Ramos (cell line): ENCODE results near the gene BBS12.
"Not testable (repeated sequence)": the region's sequence is repeated elsewhere in the genome, so short reads cannot be mapped to it uniquely, and the experiment has no call there.

Experiments
- in situ Hi-C: fragments of 300-500 bp; cut with MboI; formaldehyde crosslinking; loops from one replicate; pipeline ENCODE4 v1.14.3; 2022; ENCODE audit warnings: low sequenced_read_pairs; ENCODE audit not compliant: unreplicated experiment

Gene BBS12

DNA sequence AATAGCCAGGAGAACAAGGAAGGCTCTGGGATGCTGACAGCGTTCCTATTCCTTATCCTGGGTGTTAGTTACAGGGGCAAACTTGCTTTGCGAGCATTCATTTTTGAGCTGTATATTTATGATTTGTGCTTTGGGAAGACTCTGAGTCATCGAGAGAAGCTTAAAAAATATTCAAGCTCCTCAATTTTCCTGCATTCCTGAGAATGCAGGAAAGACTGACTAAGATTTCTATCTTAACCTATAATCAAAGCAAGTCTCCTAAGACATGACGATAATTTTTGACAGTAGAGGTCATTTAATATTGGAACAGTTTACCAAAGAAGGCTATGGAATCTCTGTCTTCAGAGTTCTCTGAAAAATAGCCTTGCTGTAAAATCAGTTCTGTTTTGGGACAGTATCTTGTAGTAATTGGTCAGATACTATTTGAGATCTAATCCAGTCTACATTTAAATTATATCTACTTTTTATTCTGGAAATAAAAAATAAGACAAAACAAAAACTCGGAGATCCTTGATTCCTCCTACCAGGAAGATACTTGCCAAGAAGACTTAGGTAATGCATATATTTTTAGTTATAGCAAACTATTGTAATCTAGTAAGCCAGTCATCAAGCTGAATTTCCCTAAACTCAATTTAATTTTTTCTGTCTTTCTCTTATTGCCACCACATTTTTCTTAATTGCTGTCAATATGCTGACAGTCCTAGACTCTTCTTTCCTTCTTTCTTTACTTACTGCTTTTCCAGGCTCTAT is 31.7 kb downstream of the BBS12 start:
- in situ Hi-C loops: no loop called here

DNA sequence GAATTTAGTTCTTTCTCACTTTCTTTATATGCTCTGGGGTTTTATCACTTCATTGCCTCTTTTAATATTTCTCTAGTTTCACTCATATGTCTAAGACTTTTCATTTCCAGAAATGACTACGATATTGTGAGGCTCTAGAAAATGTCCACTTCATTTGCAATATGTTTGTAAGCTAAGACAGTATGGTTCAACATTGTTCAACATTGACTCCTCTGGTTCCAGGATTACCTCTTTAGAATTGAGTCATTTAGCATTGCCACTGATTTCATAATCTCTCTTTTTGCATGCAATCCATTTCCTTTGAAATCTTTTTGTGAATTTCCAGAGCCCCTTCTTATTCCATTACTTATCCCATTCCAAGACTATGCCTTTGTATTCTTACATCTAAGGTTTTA is 32.3 kb downstream of the BBS12 start:
- in situ Hi-C loops: no loop called here

DNA sequence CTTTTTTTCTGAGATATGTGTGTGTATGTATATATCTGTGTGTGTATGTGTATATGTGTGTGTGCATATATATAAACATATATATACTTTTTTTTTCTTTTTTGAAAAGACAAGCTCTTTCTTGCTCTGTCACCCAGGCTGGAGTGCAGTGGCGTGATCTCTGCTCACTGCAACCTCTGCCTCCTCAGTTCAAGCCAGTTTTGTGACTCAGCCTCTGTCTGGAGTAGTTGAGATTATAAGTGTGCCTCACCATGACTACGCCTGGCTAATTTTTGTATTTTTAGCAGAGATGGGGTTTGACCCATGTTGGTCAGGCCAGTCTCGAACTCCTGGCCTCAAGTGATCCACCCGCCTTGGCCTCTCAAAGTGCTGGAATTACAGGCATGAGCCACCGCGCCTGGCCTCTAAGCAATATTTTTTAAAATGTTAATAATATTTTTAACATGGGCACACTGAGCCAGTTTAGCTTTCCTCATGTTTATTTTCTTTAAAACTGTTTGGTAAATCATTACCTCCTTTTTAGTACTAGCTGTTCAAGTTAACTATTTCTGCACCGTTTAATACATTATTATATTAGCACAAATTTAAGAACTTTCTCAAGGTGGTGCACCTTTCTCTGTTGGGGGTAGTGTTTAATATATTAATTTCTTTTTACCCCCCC is 33.3 kb downstream of the BBS12 start:
- in situ Hi-C loops: no loop called here

DNA sequence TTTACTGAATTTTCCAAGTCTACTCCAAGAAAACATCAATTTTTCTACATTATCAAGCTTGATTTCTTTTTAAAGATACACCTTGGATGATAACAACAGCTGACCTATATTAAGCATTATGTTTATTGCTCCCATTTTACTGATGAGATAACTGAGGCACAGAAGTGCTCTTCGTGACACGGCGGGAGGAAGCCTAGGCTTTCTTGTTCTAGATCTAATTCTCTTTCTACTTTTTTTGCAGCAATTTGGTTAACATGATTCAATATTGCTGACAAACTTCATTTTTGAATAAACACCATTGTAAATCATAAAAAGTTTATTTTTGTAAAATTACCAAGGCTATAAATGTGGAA is 33.8 kb downstream of the BBS12 start:
- in situ Hi-C loops: no loop called here

DNA sequence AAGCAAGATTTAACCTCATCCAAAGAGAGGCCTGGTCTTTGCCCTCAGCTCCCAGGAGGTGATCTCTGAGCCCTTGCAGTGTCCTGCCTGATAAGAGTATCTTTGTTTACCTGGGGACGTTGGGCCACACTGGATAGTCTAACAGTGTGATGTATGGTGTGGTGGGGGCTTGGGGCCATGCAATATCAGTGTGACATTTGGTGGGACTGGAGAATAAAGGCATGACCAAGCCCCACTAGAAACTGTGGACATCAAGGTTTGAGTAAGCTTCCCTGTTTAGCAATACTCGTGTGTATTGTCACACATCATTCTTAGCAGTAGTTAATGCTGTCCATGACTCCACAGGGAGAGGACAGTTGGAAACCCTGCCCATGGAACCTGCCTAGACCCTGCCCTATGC is 34.4 kb downstream of the BBS12 start:
- in situ Hi-C loops: no loop called here

DNA sequence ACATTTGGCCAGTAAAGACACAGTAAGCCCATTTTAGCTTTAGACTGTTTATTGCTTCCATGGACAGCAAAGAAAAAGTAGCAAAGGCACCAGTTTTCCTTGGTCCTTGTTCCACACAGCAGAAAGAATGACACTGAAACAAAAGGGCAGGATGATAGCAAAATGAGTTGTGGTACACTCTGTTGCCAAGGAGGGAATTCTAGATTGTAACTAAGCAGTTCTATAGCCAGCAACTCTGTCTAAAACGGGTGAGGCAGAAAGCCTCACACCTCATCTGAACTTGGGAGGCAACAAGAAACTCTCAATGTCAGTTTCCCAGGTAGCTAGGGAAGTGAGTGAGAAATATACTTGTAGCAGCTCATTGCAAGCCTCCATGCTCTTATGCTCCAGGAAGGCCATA is 39.2 kb downstream of the BBS12 start:
- in situ Hi-C loops: no loop called here

DNA sequence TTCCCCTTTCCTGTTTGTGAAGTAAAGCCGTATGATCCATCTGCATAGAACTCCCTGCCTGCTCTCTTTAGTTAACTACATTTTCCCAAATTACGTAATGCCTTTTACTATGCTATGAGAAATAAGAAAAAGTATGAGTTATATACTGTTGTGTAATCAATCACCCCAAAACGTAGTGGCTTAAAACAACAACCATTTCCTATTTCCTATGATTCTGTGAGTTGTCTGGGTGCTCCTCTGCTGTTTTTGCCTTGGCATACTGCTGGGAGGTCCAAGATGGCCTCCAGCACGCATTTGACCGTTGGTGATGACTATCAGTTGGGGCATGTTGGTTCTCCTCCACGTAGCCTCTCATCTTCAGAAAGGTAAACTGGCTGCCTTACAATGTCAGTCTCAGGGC is 39.8 kb downstream of the BBS12 start:
- in situ Hi-C loops: no loop called here

DNA sequence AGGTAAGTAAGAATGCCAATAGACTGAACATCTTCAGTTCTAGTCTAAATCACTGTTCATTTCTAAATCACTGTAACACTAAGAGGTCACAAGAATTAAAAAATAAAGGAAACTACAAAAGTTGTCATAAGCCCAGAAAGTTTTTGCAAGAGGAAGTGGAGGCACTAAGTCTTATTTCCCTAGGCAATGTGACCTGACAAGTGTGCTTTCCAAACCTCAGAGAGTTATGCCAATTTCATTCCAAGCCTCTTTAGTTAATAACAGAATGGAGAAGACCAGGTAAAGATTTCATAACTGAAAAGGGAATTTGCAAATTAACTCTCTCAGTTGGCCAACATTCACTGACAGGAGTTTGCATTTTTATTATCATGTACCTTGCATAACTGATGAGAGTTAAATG is 40.5 kb downstream of the BBS12 start:
- in situ Hi-C loops: no loop called here

DNA sequence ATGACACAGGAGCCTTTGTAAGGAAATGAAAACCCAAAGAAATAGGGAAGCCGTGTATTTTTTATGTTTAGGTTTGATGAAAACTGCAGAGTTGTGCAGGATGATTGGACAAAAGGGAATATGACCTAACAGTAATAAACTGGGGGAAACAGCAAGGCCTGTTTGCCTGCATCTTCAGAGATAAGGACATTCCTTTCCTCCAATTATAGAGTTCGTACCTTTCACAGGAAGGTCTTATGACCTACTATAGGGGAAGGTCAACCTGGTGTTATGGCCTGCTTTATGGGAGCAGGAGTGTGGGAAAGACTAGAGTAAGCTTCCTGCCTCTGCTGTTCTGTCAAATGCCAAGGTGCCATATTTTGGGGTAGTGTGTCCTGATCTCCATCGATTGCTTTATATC is 42.5 kb downstream of the BBS12 start:
- in situ Hi-C loops: no loop called here

DNA sequence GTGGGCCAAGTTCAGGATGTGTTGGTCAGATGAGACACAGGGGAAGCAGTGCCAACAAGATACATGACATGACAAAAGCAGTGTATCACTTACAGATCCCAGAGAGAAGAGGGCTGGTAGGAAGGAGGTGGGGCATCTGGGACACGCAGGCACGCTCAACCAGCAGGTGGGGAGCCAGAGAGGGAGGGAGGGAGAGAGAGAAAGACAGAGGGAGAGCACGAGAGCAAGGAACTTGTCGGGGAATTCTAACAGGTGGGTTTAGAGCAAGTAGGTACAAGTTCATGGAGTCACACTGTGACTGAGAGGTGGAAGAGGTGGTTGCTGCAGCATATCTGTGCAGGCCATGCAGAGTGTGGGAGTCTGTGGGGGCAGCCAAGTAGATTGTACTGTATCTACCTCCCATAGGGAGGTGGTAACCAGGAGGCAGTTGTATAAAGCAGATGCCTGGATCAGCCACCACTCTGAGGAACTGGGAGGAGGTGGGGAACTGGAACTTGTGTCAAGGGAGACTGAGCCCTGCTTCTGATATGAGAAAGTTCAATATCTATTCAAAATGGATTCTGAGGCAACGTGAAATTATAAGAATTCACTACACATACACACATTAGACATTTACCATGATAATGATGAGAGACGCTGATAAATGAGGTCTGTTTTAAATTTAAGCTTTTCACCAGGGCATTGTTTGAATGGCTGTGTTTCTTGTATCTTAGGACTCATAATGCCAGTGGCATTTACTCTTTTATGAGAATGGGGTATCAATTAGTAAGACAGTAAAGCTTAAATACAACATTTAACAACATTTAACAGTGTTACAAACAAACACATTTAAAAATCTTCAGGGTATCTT is 43.7 kb downstream of the BBS12 start:
- in situ Hi-C loops: no loop called here

DNA sequence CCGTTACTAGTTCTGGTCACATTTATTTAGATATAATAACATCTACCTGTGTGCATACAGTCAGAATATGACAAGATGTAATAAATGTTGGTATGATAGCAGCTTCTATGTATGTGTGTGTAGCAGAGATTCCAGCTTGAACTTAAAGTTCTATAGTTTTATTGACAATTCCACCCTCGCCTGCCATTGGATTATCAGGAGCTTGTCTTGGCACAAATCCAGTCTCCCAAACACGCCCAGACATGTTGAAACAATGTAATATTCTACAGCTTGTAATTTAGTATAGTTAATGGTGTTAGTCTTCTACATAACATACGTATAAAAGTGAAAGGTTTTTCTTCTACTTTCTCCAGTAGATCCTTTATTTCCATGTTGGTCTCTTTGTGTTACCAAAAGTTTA is 44.4 kb downstream of the BBS12 start:
- in situ Hi-C loops: no loop called here

DNA sequence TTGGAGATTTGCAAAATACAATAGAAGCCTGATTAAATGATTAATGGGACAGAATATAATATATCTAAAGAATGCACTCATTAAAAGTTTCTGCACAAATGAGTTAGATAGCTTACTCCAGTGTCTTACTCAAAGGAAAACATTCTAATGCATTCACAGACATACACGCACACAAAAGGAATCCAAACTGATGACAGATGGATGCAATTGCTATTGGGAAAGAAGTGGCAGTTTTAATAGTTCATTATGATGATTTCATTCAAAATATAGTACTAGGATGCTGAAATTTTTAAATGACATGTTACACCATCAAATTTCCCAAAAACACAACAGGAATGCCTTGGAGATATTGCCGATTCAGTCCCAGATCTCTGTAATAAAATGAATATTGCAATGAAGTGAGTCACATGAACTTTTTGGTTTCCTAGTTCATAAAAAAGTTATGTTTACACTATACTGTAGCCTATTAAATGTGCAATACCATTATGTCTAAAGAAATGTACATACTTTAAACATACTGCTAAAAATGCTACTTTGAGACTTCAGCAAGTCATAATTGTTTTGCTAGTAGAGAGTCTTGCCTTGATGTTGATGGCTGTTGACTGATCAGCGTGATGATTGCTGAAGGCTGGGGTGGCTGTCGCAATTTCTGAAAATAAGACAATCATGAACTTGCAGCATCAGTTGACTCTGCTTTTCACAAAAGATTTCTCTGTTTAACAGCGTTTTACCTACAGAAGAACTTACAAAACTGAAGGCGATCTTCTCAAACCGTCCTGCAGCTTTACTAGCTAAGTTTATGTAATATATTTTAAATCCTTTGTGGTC is 45.6 kb downstream of the BBS12 start:
- in situ Hi-C loops: no loop called here

DNA sequence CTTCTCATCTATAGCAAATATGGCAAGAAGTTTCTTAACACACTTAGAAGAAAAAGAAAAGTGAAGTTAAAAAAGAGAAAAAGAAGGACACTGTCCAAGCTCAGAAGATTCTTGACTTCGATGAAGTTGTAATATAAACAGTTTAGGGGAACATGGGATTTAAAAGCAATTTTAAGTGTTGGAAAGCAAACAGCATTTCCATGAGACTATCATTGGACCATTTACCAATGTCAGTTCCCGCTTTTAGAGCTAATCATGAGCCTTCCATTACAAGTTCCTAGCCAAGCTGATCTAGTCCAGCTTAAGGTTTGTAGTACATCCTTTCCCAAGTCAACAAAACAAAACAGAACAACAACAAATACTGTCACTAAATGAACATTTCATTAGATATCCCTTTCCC is 49.0 kb downstream of the BBS12 start:
- in situ Hi-C loops: no loop called here

DNA sequence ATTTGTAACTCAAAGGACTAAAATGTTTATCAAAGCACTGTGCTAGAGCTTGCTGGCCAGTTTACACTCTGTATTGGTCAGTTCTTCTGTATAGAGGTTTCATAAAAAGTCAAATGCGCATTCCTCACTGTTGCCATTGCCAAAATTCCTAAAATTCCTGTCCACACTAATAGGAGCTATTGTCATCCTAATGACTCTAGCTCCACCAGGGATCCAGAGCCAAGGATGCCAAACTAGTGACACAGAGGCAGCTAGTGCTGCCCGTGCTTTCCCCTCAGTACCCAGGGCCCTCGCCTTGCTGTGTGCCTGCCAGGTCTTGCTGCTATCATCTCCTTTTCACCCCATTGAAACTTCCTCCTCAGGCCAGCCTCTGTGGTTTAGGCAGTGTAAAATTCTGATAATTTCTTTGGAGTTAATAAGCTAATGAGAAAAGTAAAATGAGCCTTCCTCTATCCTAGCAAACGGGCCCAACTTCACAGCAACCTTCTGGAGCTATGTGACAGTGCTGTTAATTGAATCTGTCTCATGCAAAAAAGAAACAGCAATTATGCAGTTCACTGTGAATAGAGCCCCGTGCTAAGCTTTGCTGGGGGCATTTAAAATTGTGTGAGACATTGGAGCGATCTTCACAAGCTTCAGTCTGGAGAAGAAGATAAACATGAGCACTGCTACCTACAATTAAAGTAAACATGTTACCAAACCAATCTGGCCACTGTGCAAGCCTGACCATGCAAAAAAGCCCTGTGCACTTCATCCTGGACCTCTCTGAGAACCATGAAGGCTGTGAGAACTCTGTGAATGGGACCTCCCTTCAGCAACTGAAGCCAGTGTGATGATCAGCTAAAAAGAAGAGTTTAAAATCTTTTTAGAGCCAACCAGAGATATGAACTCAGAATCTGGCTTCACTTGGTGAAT is 51.1 kb downstream of the BBS12 start:
- in situ Hi-C loops: no loop called here

DNA sequence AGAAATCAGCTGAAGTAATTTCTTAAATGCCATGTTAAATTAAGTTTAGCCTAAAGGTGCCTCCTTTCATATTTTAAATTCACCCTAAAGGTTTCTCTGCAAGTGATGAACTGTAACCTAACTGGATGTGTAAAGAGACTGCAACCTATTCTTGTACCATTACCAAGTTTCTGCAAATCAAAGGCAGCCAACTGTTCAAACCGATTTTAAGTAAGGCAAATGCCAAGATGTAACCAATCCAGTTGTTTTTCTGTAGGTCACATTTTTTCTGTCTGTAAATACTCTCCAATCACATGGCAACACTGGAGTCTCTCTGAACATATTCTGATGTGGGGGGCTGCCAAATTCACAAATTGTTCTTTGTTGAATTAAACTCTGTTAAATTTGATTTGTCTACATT is 51.8 kb downstream of the BBS12 start:
- in situ Hi-C loops: no loop called here

DNA sequence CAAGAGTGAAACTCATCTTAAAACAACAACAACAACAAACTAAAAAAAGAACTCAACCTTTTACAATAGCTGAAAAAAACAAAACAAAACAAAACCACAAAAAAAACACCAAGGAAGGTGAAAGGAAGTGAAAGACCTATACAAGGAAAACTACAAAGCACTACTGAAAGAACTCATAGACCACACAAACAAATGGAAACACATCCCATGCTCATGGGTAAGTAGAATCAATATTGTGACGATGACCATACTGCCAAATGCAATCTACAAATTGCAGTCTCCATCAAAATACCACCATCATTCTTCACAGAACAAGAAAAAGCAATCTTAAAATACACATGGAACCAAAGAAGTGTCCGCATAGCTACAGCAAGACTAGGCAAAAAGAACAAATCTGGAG is 52.6 kb downstream of the BBS12 start:
- in situ Hi-C loops: no loop called here

DNA sequence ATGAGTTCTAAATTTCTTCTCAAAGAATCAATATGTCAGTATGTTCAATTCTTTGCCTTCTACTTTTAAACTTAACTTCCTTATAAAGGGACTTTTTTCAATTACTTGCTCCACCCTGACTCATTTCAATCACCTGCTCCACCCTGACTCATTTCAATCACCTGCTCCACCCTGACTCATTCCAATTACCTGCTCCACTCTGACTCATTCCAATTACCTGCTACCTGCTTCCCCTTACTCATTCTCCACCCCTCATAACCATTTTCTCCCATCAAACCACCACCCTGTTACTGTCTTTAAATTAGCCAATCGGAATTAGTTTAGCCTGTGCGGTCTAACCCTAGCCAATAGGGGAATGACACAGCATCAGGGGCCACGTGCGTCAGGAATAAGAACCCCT is 53.8 kb downstream of the BBS12 start:
- in situ Hi-C loops: not testable (repeated sequence)

DNA sequence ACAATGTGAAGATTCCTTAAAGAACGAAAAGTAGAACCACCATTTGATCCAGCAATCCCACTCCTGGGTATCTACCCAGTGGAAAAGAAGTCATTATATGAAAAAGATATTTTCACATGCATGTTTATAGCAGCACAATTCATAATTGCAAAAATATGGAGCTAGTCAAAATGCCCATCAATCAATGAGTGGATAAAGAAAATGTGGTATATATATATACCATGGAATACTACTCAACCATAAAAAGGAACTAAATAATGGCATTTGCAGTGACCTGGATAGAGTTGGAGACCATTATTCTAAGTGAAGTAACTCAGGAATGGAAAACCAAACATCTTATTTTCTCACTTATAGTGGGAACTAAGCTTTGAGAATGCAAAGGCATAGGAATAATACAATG is 54.4 kb downstream of the BBS12 start:
- in situ Hi-C loops: not testable (repeated sequence)

DNA sequence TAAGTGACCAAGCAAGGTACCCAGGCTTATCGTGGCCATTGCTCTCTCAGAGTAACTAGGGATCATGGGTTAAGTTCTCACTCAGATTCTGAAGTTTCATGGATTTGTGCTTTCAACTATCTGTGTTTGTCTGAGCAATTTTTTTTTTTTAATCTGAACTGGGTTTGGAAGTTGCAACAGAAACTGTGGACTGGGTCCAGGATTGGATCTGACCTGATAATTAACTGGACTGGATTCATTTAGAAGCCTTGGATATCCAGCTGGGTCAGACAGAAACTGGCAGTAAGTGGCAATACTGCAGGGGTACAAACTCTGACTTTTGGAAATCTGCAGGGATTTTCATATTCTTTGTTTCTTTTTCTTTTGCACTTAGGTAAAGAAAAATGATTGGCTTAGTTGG is 55.4 kb downstream of the BBS12 start:
- in situ Hi-C loops: no loop called here

DNA sequence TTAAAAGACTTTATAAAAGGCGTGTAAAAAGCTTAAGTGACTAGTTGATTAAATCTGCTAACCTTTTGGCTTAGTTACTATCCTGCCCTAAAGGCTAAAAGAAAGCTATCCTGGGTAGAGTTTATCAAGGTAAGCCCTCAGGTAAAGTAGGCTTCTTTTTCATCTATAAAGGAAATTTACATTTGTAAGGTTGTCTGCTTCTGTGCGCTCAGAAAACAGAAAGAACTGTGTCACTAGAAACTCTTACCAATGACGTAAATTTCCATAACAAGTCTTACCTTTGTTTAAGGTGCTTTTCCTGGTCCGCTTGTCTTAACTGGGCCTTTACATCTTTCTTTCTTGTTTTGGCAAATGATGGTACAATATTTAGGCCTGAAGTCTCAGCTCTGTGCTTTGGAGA is 56.4 kb downstream of the BBS12 start:
- in situ Hi-C loops: no loop called here
